ENCODE data around the gene PPCDC.

The PPCDC gene

GRCh38 chr15:75051711-75052110 lies 28.3 kb downstream of the PPCDC start:
- H3K4me3 ChIP-seq (ENCODE audit: low read depth, low read length) = no peak overlapping the region
- DNase-seq (ENCODE audit: low read depth) = no peak
- no peak for TF ChIP-seq CTCF (IDR thresholded peaks at IDR 0.05; ENCODE audit: low read depth, low read length, missing control alignments)
- in situ Hi-C loops (cut with HindIII; ENCODE audit: low sequenced_read_pairs) = no loop called here

GRCh38 chr15:75052972-75053747 lies 29.8 kb downstream of the PPCDC start:
- in situ Hi-C loops (cut with HindIII; ENCODE audit: low sequenced_read_pairs) = no loop called here
- no peak overlapping the region for H3K4me3 ChIP-seq (ENCODE audit: low read depth, low read length)
- TF ChIP-seq CTCF (IDR thresholded peaks at IDR 0.05; ENCODE audit: low read depth, low read length, missing control alignments) = no peak
- no peak for DNase-seq (ENCODE audit: low read depth)

GRCh38 chr15:75053748-75054125 lies 30.3 kb downstream of the PPCDC start:
- H3K4me3 ChIP-seq (ENCODE audit: low read depth, low read length) = no peak overlapping the region
- in situ Hi-C loops (cut with HindIII; ENCODE audit: low sequenced_read_pairs) = no loop called here
- DNase-seq (ENCODE audit: low read depth) = no peak
- TF ChIP-seq CTCF (IDR thresholded peaks at IDR 0.05; ENCODE audit: low read depth, low read length, missing control alignments) = no peak

GRCh38 chr15:75054172-75054897 lies 30.9 kb downstream of the PPCDC start:
- no peak for DNase-seq (ENCODE audit: low read depth)
- TF ChIP-seq CTCF (IDR thresholded peaks at IDR 0.05; ENCODE audit: low read depth, low read length, missing control alignments) = no peak
- H3K4me3 ChIP-seq (ENCODE audit: low read depth, low read length) = no peak overlapping the region
- in situ Hi-C loops (cut with HindIII; ENCODE audit: low sequenced_read_pairs) = no loop called here

GRCh38 chr15:75056036-75056435 lies 32.6 kb downstream of the PPCDC start:
- no peak for DNase-seq (ENCODE audit: low read depth)
- no peak overlapping the region for H3K4me3 ChIP-seq (ENCODE audit: low read depth, low read length)
- no peak for TF ChIP-seq CTCF (IDR thresholded peaks at IDR 0.05; ENCODE audit: low read depth, low read length, missing control alignments)
- in situ Hi-C loops (cut with HindIII; ENCODE audit: low sequenced_read_pairs) = no loop called here

GRCh38 chr15:75058127-75058905 lies 34.9 kb downstream of the PPCDC start:
- no peak for TF ChIP-seq CTCF (IDR thresholded peaks at IDR 0.05; ENCODE audit: low read depth, low read length, missing control alignments)
- no peak overlapping the region for H3K4me3 ChIP-seq (ENCODE audit: low read depth, low read length)
- no peak for DNase-seq (ENCODE audit: low read depth)
- in situ Hi-C loops (cut with HindIII; ENCODE audit: low sequenced_read_pairs) = no loop called here

Measured in astrocyte of the cerebellum (primary cell).